H1 (cell line): ENCODE results near the gene PCDH19. TPM values are rescaled to one million over a fixed set of nuclear protein-coding genes. Genes with fewer than 3 reads are reported as not detected.

ENCODE experiments used
- CTCF ChIA-PET: fragments of 300-600 bp; sonication (Branson Sonifier 250); formaldehyde crosslinking; loops from one replicate; lab custom pipeline; 2021; ENCODE audit not compliant: partially characterized antibody; lab: Charles Lee
- POLR2A ChIA-PET: fragments of 300-600 bp; sonication (Branson Sonifier 250); formaldehyde crosslinking; loops from one replicate; lab custom pipeline; 2021; ENCODE audit warnings: inconsistent platforms; ENCODE audit not compliant: partially characterized antibody; lab: Charles Lee
- DNase-seq, 2 experiments: peaks; one replicate each; pipeline versions ENCODE4 v3.0.0 to v3.0.0-alpha.2; 2010 to 2022; ENCODE audit warnings: low spot score in 2 of 2, low read depth in 1 of 2, mixed read lengths in 1 of 2
- FAIRE-seq: peaks from 2 replicates; lab custom pipeline; 2011; peaks lifted over from hg19 to GRCh38; lab: Jason Lieb, UNC
- H2AFZ ChIP-seq: 2 replicates; pipeline ENCODE4 v1.8.1; 2012; ENCODE audit warnings: low read length, inconsistent platforms
- H2AK5ac ChIP-seq: 2 replicates; pipeline ENCODE4 v1.6.1; 2013; ENCODE audit warnings: low read depth, low read length
- H2BK120ac ChIP-seq: replicated peaks from 2 replicates; pipeline ENCODE3; 2013; ENCODE audit warnings: low read depth, low read length, inconsistent platforms
- H2BK12ac ChIP-seq: 2 replicates; pipeline ENCODE4 v1.6.1; 2013; ENCODE audit warnings: low read depth, low read length
- H2BK15ac ChIP-seq: 2 replicates; pipeline ENCODE4 v1.6.1; 2013; ENCODE audit warnings: low read length
- H2BK20ac ChIP-seq: 2 replicates; pipeline ENCODE4 v1.6.1; 2013; ENCODE audit warnings: low read length
- H2BK5ac ChIP-seq: 2 replicates; pipeline ENCODE4 v1.6.1; 2013; ENCODE audit warnings: low read depth, low read length
- H3K14ac ChIP-seq: 2 replicates; pipeline ENCODE4 v1.6.1; 2013; ENCODE audit warnings: inconsistent platforms; ENCODE audit not compliant: insufficient read length
- H3K18ac ChIP-seq: 2 replicates; pipeline ENCODE4 v1.6.1; 2013; ENCODE audit warnings: low read length; ENCODE audit errors: extremely low read depth
- H3K23ac ChIP-seq: 2 replicates; pipeline ENCODE4 v1.6.1; 2013; ENCODE audit warnings: inconsistent platforms; ENCODE audit not compliant: insufficient read length
- H3K23me2 ChIP-seq: 2 replicates; pipeline ENCODE4 v1.6.1; 2013; ENCODE audit warnings: low read depth, low read length
- H3K27ac ChIP-seq: 2 replicates; pipeline ENCODE4 v1.6.1; 2011; ENCODE audit warnings: low read depth, low read length, inconsistent platforms
- H3K27me3 ChIP-seq, 4 experiments: replicated peaks in 1 of 4; 1 replicate in 1 of 4; 2 replicates in 3 of 4; pipeline versions ENCODE4 v1.6.1 to v1.8.1; 2011 to 2013; ENCODE audit warnings: low read length in 3 of 4, mild to moderate bottlenecking in 3 of 4, inconsistent platforms in 2 of 4, mixed read lengths in 2 of 4, moderate library complexity in 1 of 4; ENCODE audit not compliant: control insufficient read depth in 3 of 4, insufficient read depth in 3 of 4; ENCODE audit errors: extremely low read depth in 1 of 4
- H3K36me3 ChIP-seq, 4 experiments: 2 replicates each; pipeline versions ENCODE4 v1.6.1 to v1.8.1; 2011 to 2013; ENCODE audit warnings: mild to moderate bottlenecking in 4 of 4, low read length in 3 of 4, moderate library complexity in 2 of 4, control low read depth in 1 of 4, inconsistent platforms in 1 of 4; ENCODE audit not compliant: insufficient read depth in 4 of 4, control insufficient read depth in 2 of 4
- H3K4ac ChIP-seq: replicated peaks from 2 replicates; pipeline ENCODE3; 2013; ENCODE audit warnings: low read length, low read depth, mixed read lengths, inconsistent platforms; ENCODE audit not compliant: insufficient read length
- H3K4me1 ChIP-seq, 4 experiments: replicated peaks in 1 of 4; 1 replicate in 1 of 4; 2 replicates in 3 of 4; pipeline versions ENCODE4 v1.6.1 to v1.8.1; 2011 to 2013; ENCODE audit warnings: low read length in 3 of 4, inconsistent platforms in 2 of 4, mixed read lengths in 1 of 4; ENCODE audit not compliant: insufficient read depth in 4 of 4, control insufficient read depth in 3 of 4
- H3K4me2 ChIP-seq, 2 experiments: 2 replicates each; pipeline versions ENCODE4 v1.6.1 to v1.8.1; 2011 to 2013; ENCODE audit warnings: low read depth in 2 of 2, low read length in 2 of 2, control low read depth in 1 of 2, inconsistent platforms in 1 of 2, mild to moderate bottlenecking in 1 of 2; ENCODE audit not compliant: insufficient read depth in 1 of 2
- H3K4me3 ChIP-seq, 4 experiments: fragments of 200-600, 300-600 bp in 1 of 4; sonication (generic), shearing (Covaris generic), sonication (Bioruptor Twin) in 1 of 4; 2 replicates each; pipeline versions ENCODE4 v1.5.1 to v1.8.1; 2011 to 2016; ENCODE audit warnings: low read length in 4 of 4, low read depth in 3 of 4, control low read depth in 2 of 4, inconsistent platforms in 2 of 4, mild to moderate bottlenecking in 2 of 4, mixed read lengths in 1 of 4, moderate library complexity in 1 of 4; ENCODE audit not compliant: insufficient read depth in 2 of 4; ENCODE audit errors: extremely low read depth in 1 of 4
- H3K56ac ChIP-seq: replicated peaks from 2 replicates; pipeline ENCODE3; 2013; ENCODE audit warnings: low read depth, mild to moderate bottlenecking, mixed read lengths, low read length, inconsistent platforms; ENCODE audit not compliant: insufficient read length
- H3K79me1 ChIP-seq: 2 replicates; pipeline ENCODE4 v1.6.1; 2013; ENCODE audit warnings: low read depth, low read length, control low read depth
- H3K79me2 ChIP-seq, 2 experiments: 2 replicates each; pipeline versions ENCODE4 v1.6.1 to v1.8.1; 2012 to 2013; ENCODE audit warnings: low read length in 2 of 2, mild to moderate bottlenecking in 2 of 2, inconsistent platforms in 1 of 2; ENCODE audit not compliant: insufficient read depth in 2 of 2, control insufficient read depth in 1 of 2
- H3K9ac ChIP-seq, 4 experiments: replicated peaks in 1 of 4; 1 replicate in 1 of 4; 2 replicates in 3 of 4; pipeline versions ENCODE4 v1.6.1 to v1.8.1; 2011 to 2013; ENCODE audit warnings: low read depth in 3 of 4, low read length in 3 of 4, control low read depth in 2 of 4, mild to moderate bottlenecking in 2 of 4, moderate library complexity in 2 of 4, inconsistent platforms in 1 of 4; ENCODE audit errors: extremely low read depth in 1 of 4
- H3K9me3 ChIP-seq, 2 experiments: 2 replicates each; pipeline versions ENCODE4 v1.6.1 to v1.8.1; 2012 to 2013; ENCODE audit warnings: mild to moderate bottlenecking in 2 of 2, moderate library complexity in 2 of 2, control low read depth in 1 of 2, inconsistent platforms in 1 of 2, low read depth in 1 of 2, low read length in 1 of 2, mixed read lengths in 1 of 2; ENCODE audit not compliant: insufficient read depth in 2 of 2
- H4K20me1 ChIP-seq, 2 experiments: replicated peaks in 1 of 2; 2 replicates each; pipeline versions ENCODE3 to v1.8.1; 2011 to 2013; ENCODE audit warnings: inconsistent platforms in 2 of 2, low read length in 2 of 2, mild to moderate bottlenecking in 1 of 2; ENCODE audit not compliant: insufficient read depth in 2 of 2, control insufficient read depth in 1 of 2
- H4K5ac ChIP-seq: 2 replicates; pipeline ENCODE4 v1.6.1; 2013; ENCODE audit warnings: low read length, low read depth, mixed read lengths, inconsistent platforms; ENCODE audit not compliant: insufficient read length
- H4K8ac ChIP-seq: 2 replicates; pipeline ENCODE4 v1.8.0; 2013; ENCODE audit warnings: mild to moderate bottlenecking, moderate library complexity, low read length, inconsistent platforms; ENCODE audit not compliant: insufficient read depth; ENCODE audit errors: extremely low read depth
- H4K91ac ChIP-seq: replicated peaks from 2 replicates; pipeline ENCODE3; 2013; ENCODE audit warnings: low read length, mixed read lengths, inconsistent platforms; ENCODE audit not compliant: insufficient read length
- ZNF274 ChIP-seq: IDR thresholded peaks from 2 replicates; pipeline ENCODE4 v1.7.0; 2012; ENCODE audit warnings: low read length, borderline replicate concordance; ENCODE audit errors: extremely low read depth
- polyA plus RNA-seq, 7 experiments: library from polyadenylated mRNA; depleted of rRNA in 3 of 7; stranded (reverse) in 5 of 7; unstranded in 2 of 7; fragments of >200 nt in 5 of 7; fragments of 200-250 nt in 2 of 7; gene quantifications; 1 replicate in 5 of 7; 2 replicates in 1 of 7; 4 replicates in 1 of 7; pipeline versions ENCODE4 v1.2.1 to v1.2.3, GENCODE V29; 2011 to 2013; ENCODE audit warnings: missing spikeins in 2 of 7, mixed read lengths in 2 of 7
- total RNA-seq: library from RNA; stranded (reverse); fragmentation: NEBNext Ultra II Directional; extraction: Animal tissue kit (Norgen Biotek cat#: 25700); gene quantifications from 2 replicates; pipeline ENCODE4 v1.2.1, GENCODE V29; 2021

The PCDH19 gene
- total and polyA plus RNA-seq, 2 of the 8 experiments (the other 6 are each of a cell fraction or from before 2014, with no cell fraction given) = 0.12 to 1.2 TPM

GRCh38 chrX:100289066-100289558, 121.0 kb downstream of the PCDH19 start:
- Histone ChIP-seq H3K9ac (no peak overlapping the region), H2BK20ac (no peak overlapping the region), H4K91ac (no peak overlapping the region), H3K4me3 (no peak overlapping the region), H3K4ac (no peak overlapping the region), H4K8ac (no peak overlapping the region), H2BK5ac (no peak overlapping the region), H3K14ac (no peak overlapping the region), H3K36me3 (no peaks in the 10 kb centered on the region), H4K20me1 (no peaks in the 10 kb centered on the region), H3K79me2 (no peaks in the 10 kb centered on the region), H2AK5ac (no peak overlapping the region), H3K79me1 (no peaks in the 10 kb centered on the region), H2BK12ac (no peak overlapping the region), H3K4me2 (no peak overlapping the region), H4K5ac (no peak overlapping the region), H3K27ac (no peak overlapping the region), H3K18ac (no peak overlapping the region), H3K23ac (no peak overlapping the region), H3K56ac (no peak overlapping the region), H3K23me2 (no peaks in the 10 kb centered on the region; the same call in 1 of the 2 replicates), H2BK15ac (no peak overlapping the region), H3K9me3 (no peaks in the 10 kb centered on the region), H3K27me3 (no peaks in the 10 kb centered on the region), H2AFZ (no peak overlapping the region), H3K4me1 (no peaks in the 10 kb centered on the region), H2BK120ac (no peak overlapping the region)
- CTCF ChIA-PET = no interaction called here
- DNase-seq (no peak), FAIRE-seq (peak; percentile 39)
- POLR2A ChIA-PET = no interaction called here
- no peak for TF ChIP-seq ZNF274
